NCI-H2227 treated with DMSO at 0.1 percent for 48 hours (cell line): ENCODE data around the gene SATB2.

Source experiments
- DNase-seq: peaks from one replicate; lab custom pipeline; 2025; lab: John Stamatoyannopoulos, UW

The SATB2 gene

GRCh38 chr2:199325881-199326280 lies 131.9 kb downstream of the SATB2 start:
- no peak for DNase-seq

GRCh38 chr2:199322151-199322550 lies 135.6 kb downstream of the SATB2 start:
- no peak for DNase-seq

DNA sequence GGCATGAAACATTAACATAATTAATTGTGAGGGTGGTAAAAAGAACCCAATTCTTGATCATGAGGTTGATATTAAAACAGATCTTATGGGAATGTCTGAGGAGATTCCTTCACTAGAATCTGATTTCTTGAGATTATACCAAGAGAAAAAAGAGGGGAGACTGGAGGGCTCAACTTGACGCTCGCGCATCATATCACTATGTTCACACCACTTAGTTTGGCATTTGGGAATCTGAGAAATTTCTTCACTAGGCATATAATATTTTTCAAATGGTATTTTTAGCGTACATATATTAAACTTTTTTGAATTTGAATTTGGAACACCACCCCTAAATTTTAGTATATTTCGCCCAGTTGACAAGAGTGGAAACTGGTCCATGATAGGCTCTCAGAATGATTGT lies 140.1 kb downstream of the SATB2 start:
- DNase-seq: no peak

GRCh38 chr2:199316851-199317250 lies 140.9 kb downstream of the SATB2 start:
- DNase-seq: no peak

GRCh38 chr2:199315299-199316179 lies 142.2 kb downstream of the SATB2 start:
- no peak for DNase-seq

GRCh38 chr2:199312931-199313330 lies 144.8 kb downstream of the SATB2 start:
- DNase-seq: no peak

- peak; percentile 34 for DNase-seq
These were observed 146.8 kb downstream of the SATB2 start for GRCh38 chr2:199310771-199311585.

- DNase-seq: peak; percentile 24
These were observed 147.8 kb downstream of the SATB2 start for GRCh38 chr2:199309973-199310372.

DNA sequence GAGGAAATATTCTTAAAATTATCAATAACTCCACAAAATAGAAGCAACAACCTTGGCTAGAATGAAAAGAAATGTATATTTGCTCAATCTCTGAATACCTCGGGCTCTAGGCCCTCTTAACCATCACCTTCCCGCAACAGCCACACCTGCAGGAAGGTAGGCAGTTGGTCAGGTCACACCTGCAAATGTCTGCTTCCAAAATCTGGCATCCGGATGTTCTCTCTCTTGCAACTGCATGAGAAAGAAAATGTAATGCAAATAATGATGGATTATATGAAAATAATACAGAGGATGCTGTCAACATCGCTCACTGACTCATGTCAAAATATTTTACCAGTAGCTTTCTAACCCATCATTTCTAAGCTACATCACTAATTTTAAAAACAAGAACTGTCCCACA lies 148.3 kb downstream of the SATB2 start:
- DNase-seq: no peak

DNA sequence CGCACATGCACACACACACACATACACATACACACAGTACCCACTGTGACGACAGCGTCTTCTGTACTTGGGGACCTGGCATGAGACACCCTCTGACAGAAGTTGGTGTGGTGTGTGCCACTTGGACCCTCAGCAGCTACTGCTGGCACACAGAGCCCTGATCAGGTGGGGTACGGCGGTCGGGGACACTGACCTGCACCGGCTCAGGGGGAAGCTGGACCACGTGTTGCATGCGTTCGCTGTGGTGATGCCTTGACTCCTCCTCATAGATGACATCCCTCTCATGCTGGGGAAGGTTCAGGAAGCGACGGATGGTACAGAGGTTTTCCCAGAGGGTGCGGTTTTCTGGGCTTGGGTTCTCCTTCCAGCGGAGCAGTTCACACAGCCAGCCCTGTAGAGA lies 149.2 kb downstream of the SATB2 start:
- no peak for DNase-seq

GRCh38 chr2:199307461-199307860 lies 150.3 kb downstream of the SATB2 start:
- DNase-seq: no peak

DNA sequence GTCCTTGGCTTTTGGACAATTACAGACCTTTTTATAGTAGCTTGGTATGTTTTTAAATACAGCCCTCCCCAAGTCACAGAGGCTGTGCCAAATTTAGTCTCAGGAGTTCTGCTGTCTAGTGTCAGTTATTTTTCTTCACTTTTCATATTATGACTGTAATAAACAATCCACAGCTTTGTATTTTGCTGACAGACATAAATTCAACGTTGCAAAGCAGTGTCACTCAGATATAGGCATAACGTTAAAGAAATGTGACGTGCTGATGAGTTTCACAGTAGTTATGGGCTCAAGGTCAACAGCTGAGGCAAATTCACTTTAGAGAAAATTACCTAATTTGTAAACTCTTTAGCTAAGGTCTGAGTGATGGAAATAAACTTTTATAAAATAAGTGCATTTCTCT lies 151.6 kb downstream of the SATB2 start:
- DNase-seq: no peak

GRCh38 chr2:199303728-199304177 lies 154.0 kb downstream of the SATB2 start:
- no peak for DNase-seq

DNA sequence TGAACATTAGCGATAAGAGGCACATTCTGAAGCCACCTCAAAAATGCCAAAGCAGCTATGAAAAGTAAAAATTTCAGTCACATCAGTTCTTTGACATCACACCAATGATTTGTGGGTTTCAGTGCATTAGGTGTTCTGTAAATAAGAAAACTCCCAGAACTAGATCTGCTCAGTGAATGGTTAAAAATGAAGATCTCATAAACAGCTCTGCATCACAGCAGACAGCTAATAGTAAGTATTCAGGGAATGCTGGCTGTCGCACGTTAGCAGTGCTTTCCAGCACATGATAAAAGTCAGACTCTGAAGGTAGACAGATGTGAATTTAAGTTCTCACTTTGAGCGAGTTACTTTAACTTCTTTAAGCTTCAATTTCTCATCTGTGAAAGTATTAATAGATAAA lies 154.9 kb downstream of the SATB2 start:
- peak; percentile 43 for DNase-seq

- no peak for DNase-seq
These were observed 169.3 kb downstream of the SATB2 start for GRCh38 chr2:199288424-199288823.

GRCh38 chr2:199282309-199282708 lies 175.4 kb downstream of the SATB2 start:
- no peak for DNase-seq

DNA sequence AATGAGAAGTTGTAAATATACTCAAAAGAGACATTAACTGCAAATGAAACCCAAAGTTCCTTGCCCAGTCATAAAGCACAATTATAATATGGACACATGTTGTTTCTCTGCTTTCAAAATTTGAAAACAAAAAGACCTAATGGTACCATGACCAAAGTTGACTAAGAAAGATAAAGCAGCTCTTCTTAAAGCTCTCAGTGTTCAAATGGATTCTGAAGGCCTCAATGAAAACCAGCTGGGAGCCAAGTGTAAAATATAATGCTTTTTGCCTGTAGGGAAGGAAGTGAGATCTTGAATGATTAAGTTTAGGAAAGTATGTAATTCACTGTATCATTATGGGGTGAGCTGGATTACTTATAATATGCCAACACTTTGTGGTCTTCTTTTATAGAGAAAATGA lies 178.6 kb downstream of the SATB2 start:
- no peak for DNase-seq

GRCh38 chr2:199278099-199278498 lies 179.6 kb downstream of the SATB2 start:
- no peak for DNase-seq

DNA sequence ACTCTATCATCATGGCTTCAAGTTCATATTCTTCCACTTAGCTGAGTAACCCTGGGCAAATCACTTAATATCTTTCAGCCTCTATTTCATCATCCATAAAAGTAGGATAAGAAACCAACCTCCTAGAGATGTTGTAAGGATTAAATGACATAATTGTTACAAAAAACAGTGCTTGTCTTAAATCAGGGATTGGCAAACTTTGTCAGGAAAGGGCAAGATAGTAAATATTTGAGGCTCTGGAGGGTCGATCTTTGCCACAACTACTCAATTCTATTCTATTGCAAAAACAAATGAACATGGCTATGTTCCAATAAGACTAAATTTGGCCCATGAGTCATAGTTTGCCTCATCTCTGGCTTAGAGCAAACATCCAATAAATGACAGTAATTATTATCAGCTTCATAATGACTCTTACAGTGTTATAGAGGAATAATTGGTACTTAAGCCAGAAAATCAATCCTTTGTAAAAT lies 184.7 kb downstream of the SATB2 start:
- no peak for DNase-seq

- DNase-seq: no peak
These were observed 195.8 kb downstream of the SATB2 start for GRCh38 chr2:199261936-199262335.

GRCh38 chr2:199261239-199261638 lies 196.5 kb downstream of the SATB2 start:
- no peak for DNase-seq

DNA sequence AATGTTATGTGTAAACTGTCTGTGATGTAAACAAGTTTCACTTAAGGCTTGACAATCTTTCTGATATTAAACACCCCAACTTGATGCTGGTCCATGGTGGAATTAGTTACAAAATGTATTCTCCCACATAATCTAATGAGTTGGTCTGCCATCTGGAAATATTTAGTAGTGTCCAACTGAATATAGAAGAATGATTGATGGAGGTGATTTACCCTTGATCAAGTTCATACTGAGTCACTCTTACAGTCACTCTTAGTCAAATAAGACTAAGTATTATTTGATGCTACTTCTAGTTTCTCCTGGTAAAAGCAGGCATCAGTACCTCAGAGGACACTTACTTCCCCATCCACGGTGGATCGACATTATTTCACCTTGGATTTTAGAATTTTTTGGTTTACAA lies 198.1 kb downstream of the SATB2 start:
- DNase-seq: no peak

- no peak for DNase-seq
These were observed 199.4 kb downstream of the SATB2 start for GRCh38 chr2:199258291-199258690.
